Retinal pigment epithelial cell (primary cell): ENCODE results near the gene PCDH9.

ENCODE experiments used
- DNase-seq: peaks from one replicate; pipeline ENCODE4 v3.0.0-alpha.2; 2010; ENCODE audit warnings: low read depth
- H3K4me3 ChIP-seq: 2 replicates; pipeline ENCODE4 v1.5.1; 2011; ENCODE audit warnings: mild to moderate bottlenecking, low read length, control low read depth, moderate library complexity
- CTCF ChIP-seq: conservative IDR thresholded peaks from 2 replicates; pipeline ENCODE4 v1.5.1; 2011; ENCODE audit warnings: low read depth, low read length, control low read depth, inconsistent platforms

The PCDH9 gene

GRCh38 chr13:66506051-66506777, 723.9 kb downstream of the PCDH9 start:
- TF ChIP-seq CTCF = no peak
- no peak for DNase-seq
- no peak overlapping the region for H3K4me3 ChIP-seq

- no peak for TF ChIP-seq CTCF
- peak; percentile 52 for DNase-seq
Observed at GRCh38 chr13:66503890-66504289, 726.2 kb downstream of the PCDH9 start.

GRCh38 chr13:66501181-66501580, 729.0 kb downstream of the PCDH9 start:
- no peak for DNase-seq
- H3K4me3 ChIP-seq = no peak overlapping the region
- no peak for TF ChIP-seq CTCF

More at GRCh38 chr13:66503890-66504289, 726.2 kb downstream of the PCDH9 start:
- no peak overlapping the region for H3K4me3 ChIP-seq

GRCh38 chr13:66492479-66492878, 737.7 kb downstream of the PCDH9 start:
- DNase-seq = no peak
- H3K4me3 ChIP-seq = no peak overlapping the region
- peak; percentile 35 for TF ChIP-seq CTCF

- no peak overlapping the region for H3K4me3 ChIP-seq
- no peak for TF ChIP-seq CTCF
- DNase-seq = no peak
Observed at GRCh38 chr13:66491251-66491650, 738.9 kb downstream of the PCDH9 start.

GRCh38 chr13:66489586-66489985, 740.5 kb downstream of the PCDH9 start:
- no peak for DNase-seq
- H3K4me3 ChIP-seq = no peak overlapping the region
- no peak for TF ChIP-seq CTCF

- TF ChIP-seq CTCF = no peak
- H3K4me3 ChIP-seq = no peak overlapping the region
- DNase-seq = no peak
Observed at GRCh38 chr13:66489172-66489571, 741.0 kb downstream of the PCDH9 start.
